Measurements from ENCODE around the gene CSH2.
A peak's percentile ranks its signal among the peaks of the same experiment; 100 is the strongest.

The CSH2 gene

DNA sequence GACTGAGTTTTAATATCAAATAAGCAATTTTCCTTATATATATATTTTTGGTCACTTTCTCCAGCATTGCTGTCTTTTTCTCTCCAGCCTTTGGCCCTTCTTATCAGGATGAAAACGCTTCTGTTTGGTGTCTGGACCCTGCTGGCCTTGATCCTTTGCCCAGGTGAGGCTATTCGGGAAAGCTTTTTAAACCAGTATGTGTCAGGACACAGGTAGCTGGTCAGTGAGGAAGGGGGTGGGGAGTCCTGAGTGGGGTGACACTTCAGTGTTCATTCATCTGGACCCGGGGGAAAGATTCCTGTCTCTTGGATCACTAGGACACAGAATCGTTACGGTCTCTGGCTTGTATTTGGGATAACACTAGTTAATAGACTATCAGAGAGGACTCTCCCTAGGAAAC lies 18.8 kb downstream of the CSH2 start:
- DNase-seq: no peak
- no peak overlapping the region for H3K4me3 Mint-ChIP-seq
- H3K9me3 Mint-ChIP-seq: peaks cover 2% of the 10 kb centered on the region
- peaks cover 82% of the 10 kb centered on the region for H3K27me3 Mint-ChIP-seq (ENCODE audit: low read depth, poor library complexity)
- TF ChIP-seq, protein P1, sequence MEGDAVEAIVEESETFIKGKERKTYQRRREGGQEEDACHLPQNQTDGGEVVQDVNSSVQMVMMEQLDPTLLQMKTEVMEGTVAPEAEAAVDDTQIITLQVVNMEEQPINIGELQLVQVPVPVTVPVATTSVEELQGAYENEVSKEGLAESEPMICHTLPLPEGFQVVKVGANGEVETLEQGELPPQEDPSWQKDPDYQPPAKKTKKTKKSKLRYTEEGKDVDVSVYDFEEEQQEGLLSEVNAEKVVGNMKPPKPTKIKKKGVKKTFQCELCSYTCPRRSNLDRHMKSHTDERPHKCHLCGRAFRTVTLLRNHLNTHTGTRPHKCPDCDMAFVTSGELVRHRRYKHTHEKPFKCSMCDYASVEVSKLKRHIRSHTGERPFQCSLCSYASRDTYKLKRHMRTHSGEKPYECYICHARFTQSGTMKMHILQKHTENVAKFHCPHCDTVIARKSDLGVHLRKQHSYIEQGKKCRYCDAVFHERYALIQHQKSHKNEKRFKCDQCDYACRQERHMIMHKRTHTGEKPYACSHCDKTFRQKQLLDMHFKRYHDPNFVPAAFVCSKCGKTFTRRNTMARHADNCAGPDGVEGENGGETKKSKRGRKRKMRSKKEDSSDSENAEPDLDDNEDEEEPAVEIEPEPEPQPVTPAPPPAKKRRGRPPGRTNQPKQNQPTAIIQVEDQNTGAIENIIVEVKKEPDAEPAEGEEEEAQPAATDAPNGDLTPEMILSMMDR (IDR thresholded peaks at IDR 0.05): no peak
- no peak overlapping the region for H3K27ac Mint-ChIP-seq
- H3K36me3 Mint-ChIP-seq (ENCODE audit: low read depth): no peaks in the 10 kb centered on the region
- no peaks in the 10 kb centered on the region for H3K4me1 Mint-ChIP-seq

- peaks cover 6% of the 10 kb centered on the region for H3K36me3 Mint-ChIP-seq (ENCODE audit: low read depth)
- H3K4me3 Mint-ChIP-seq: no peak overlapping the region
- H3K4me1 Mint-ChIP-seq: no peaks in the 10 kb centered on the region
- TF ChIP-seq, protein P1 (IDR thresholded peaks at IDR 0.05): no peak
- H3K27ac Mint-ChIP-seq: no peak overlapping the region
- peaks cover 17% of the 10 kb centered on the region for H3K9me3 Mint-ChIP-seq
- H3K27me3 Mint-ChIP-seq (ENCODE audit: low read depth, poor library complexity): peaks cover 82% of the 10 kb centered on the region
- DNase-seq: no peak
Observed at GRCh38 chr17:63853260-63853659, 20.2 kb downstream of the CSH2 start.

- Mint-ChIP-seq H3K9me3 (peaks cover 25% of the 10 kb centered on the region), H3K4me1 (no peaks in the 10 kb centered on the region), H3K36me3 (ENCODE audit: low read depth) (peaks cover 11% of the 10 kb centered on the region), H3K27ac (no peak overlapping the region), H3K4me3 (no peak overlapping the region), H3K27me3 (ENCODE audit: low read depth, poor library complexity) (peaks cover 92% of the 10 kb centered on the region)
- TF ChIP-seq, protein P1 (IDR thresholded peaks at IDR 0.05): no peak
- no peak for DNase-seq
Observed at GRCh38 chr17:63850401-63850800, 23.1 kb downstream of the CSH2 start.

- TF ChIP-seq, protein P1 (IDR thresholded peaks at IDR 0.05): peak; percentile 47
- peaks cover 11% of the 10 kb centered on the region for H3K36me3 Mint-ChIP-seq (ENCODE audit: low read depth)
- peak overlapping the region; percentile 96 for H3K27ac Mint-ChIP-seq
- H3K4me1 Mint-ChIP-seq: peaks cover 4% of the 10 kb centered on the region
- H3K27me3 Mint-ChIP-seq (ENCODE audit: low read depth, poor library complexity): peaks cover 93% of the 10 kb centered on the region
- peak; percentile 87 for DNase-seq
- H3K9me3 Mint-ChIP-seq: peaks cover 25% of the 10 kb centered on the region
- H3K4me3 Mint-ChIP-seq: peak overlapping the region; percentile 77
Observed at GRCh38 chr17:63848834-63849689, 24.4 kb downstream of the CSH2 start.

DNA sequence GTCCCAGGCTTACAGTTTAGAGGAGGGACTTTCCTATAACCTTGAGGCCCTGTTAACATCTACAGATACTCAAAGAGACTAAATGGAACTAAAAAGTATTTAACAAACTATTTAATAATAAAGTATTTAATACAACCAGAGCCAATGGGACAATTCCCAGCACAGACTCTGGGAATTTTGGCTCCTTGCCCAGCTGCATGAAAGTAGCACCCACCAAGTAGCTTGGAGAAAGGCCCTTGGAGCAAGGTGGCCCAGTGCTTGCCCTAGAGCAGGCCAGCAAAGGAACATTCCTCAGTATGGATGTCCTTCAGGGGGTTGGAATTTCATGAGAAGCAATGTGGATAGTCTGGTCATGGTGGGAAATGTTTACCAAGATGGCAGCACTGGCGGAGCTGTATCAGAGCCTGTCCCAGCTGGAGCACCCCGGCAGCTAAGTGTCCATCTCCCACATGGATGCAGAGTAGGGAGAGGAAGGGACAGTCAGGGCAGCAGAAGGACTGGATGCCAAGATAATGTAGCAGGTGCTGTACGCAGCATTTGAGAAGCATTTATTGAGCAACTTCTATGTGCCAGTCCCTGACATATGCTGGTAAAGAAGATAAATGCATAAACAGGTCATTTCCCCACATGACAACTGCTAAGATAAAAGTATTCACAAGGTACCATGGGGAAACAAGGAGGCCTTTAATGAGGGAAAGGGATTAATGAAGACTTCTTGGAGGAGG lies 25.8 kb downstream of the CSH2 start:
- Mint-ChIP-seq H3K4me1 (peaks cover 10% of the 10 kb centered on the region), H3K27me3 (ENCODE audit: low read depth, poor library complexity) (peaks cover 84% of the 10 kb centered on the region), H3K36me3 (ENCODE audit: low read depth) (peaks cover 11% of the 10 kb centered on the region), H3K4me3 (no peak overlapping the region), H3K9me3 (peaks cover 25% of the 10 kb centered on the region), H3K27ac (no peak overlapping the region)
- DNase-seq: no peak
- TF ChIP-seq, protein P1 (IDR thresholded peaks at IDR 0.05): no peak
